ENCODE data around the gene CNOT6L.

The CNOT6L gene

DNA sequence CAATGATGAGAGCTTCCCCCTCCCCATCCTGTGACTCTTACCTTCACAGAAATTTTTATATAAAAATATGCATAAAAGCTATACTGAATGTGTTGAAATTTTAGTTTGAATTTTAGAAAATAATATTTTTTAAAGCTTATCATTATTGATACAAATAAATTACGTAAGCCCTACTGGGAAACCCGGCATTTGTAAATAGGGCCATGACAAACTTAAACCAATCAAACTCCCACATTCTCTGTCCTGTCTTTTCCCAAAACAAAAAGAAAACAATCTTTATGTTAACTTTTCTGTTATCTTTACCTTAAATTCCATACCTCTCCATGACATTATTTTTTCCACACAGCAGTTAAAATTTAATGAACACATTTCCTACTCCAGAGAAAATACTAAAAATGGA is 2.6 kb downstream of the CNOT6L start:
- no peak for DNase-seq (ENCODE audit: low spot score)
- in situ Hi-C loops (cut with MboI; ENCODE audit: low sequenced_read_pairs, unreplicated experiment): no loop called here
- TF ChIP-seq, protein P1, sequence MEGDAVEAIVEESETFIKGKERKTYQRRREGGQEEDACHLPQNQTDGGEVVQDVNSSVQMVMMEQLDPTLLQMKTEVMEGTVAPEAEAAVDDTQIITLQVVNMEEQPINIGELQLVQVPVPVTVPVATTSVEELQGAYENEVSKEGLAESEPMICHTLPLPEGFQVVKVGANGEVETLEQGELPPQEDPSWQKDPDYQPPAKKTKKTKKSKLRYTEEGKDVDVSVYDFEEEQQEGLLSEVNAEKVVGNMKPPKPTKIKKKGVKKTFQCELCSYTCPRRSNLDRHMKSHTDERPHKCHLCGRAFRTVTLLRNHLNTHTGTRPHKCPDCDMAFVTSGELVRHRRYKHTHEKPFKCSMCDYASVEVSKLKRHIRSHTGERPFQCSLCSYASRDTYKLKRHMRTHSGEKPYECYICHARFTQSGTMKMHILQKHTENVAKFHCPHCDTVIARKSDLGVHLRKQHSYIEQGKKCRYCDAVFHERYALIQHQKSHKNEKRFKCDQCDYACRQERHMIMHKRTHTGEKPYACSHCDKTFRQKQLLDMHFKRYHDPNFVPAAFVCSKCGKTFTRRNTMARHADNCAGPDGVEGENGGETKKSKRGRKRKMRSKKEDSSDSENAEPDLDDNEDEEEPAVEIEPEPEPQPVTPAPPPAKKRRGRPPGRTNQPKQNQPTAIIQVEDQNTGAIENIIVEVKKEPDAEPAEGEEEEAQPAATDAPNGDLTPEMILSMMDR (IDR thresholded peaks at IDR 0.05; ENCODE audit: borderline replicate concordance, control extremely low read depth, extremely low read depth, insufficient read depth, missing control alignments): no peak

DNA sequence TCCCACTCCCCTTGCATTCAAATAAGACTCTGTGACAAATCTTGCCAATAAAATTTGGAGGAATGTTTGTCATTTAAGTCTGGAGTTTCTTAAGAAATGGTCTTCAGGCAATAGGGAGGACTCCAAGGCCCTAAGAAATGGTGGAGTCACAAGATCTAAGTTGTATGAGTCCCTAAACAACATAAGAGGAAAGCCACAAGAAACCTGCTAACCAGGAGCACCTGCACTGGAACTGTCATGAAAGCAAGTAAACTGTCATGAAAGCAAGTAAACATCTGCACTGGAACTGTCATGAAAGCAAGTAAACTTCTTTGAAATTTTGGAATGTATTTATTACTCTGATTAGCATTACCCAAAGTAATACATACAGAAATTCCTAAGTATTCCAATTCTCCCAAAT is 3.5 kb downstream of the CNOT6L start:
- in situ Hi-C loops (cut with MboI; ENCODE audit: low sequenced_read_pairs, unreplicated experiment): no loop called here
- DNase-seq (ENCODE audit: low spot score): no peak
- TF ChIP-seq, protein P1 (IDR thresholded peaks at IDR 0.05; ENCODE audit: borderline replicate concordance, control extremely low read depth, extremely low read depth, insufficient read depth, missing control alignments): no peak

DNA sequence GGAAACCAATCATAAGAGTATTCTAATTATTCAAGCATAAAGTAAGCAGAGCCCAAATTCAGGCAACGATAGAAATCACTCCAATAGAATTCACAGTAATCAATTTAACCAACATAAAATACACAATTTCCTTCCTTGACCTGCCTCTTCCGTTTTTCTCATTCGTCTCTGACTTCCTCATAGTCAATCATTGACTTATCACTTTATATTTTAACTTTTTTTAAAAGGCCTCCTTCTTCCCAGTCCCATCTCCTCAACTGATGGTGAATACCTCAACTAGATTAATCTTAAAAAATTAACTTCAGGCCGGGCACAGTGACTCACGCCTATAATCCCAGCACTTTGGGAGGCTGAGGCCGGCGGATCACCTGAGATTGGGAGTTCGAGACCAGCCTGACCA is 13.3 kb downstream of the CNOT6L start:
- DNase-seq (ENCODE audit: low spot score): no peak
- in situ Hi-C loops (cut with MboI; ENCODE audit: low sequenced_read_pairs, unreplicated experiment): no loop called here
- TF ChIP-seq, protein P1 (IDR thresholded peaks at IDR 0.05; ENCODE audit: borderline replicate concordance, control extremely low read depth, extremely low read depth, insufficient read depth, missing control alignments): no peak

DNA sequence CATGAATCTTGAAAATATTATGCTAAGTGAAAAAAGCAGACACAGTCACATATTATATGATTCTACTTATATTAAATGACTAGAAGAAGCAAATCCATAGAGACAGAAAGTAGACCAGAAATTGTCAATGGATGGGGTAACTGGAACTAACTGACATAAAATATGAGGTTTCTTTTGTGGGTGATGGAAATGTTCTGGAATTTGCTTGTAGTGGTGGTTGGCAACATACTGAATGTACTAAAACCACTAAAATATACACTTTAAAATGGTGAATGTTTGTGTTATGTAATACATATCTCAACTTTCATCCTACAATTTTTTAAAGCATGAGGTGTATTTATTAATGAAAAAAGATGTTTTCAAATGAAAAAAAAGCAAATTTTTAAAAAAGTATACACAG is 14.7 kb downstream of the CNOT6L start:
- TF ChIP-seq, protein P1 (IDR thresholded peaks at IDR 0.05; ENCODE audit: borderline replicate concordance, control extremely low read depth, extremely low read depth, insufficient read depth, missing control alignments): no peak
- in situ Hi-C loops (cut with MboI; ENCODE audit: low sequenced_read_pairs, unreplicated experiment): no loop called here
- no peak for DNase-seq (ENCODE audit: low spot score)

DNA sequence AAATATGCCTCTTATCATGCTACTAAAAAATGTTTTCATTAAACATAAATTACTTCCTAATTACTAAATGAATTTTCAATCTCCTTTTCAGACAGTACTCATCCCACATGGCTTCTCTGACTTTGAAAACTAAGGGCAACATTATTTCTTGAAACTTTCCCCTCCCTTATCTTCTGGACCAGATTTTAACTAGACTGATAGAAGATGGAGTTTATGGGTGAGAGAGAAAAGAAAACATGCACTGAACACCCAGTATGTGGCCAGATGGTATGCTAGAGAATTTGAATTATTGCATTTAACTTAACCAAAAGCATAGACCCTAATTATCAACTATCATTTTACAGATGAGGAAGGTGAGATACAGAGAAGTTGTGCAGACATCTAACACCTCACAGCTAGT is 16.8 kb downstream of the CNOT6L start:
- no peak for DNase-seq (ENCODE audit: low spot score)
- TF ChIP-seq, protein P1 (IDR thresholded peaks at IDR 0.05; ENCODE audit: borderline replicate concordance, control extremely low read depth, extremely low read depth, insufficient read depth, missing control alignments): no peak
- in situ Hi-C loops (cut with MboI; ENCODE audit: low sequenced_read_pairs, unreplicated experiment): no loop called here

DNA sequence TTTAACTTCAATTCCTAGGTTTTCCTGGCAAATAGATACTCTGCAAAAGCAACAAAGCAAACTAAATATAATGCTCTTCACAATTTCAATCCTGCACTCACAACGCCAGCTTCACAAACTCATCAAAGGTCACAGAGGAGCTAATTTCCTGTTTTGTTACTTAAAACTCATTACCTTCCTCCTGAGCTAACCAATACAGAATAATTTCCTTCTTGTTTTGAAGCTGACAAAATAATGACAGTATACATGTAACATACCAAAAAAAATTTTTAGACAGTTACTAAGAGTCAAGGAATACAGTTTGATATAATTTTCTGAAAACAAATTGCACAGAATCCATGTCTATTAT is 17.9 kb downstream of the CNOT6L start:
- in situ Hi-C loops (cut with MboI; ENCODE audit: low sequenced_read_pairs, unreplicated experiment): no loop called here
- TF ChIP-seq, protein P1 (IDR thresholded peaks at IDR 0.05; ENCODE audit: borderline replicate concordance, control extremely low read depth, extremely low read depth, insufficient read depth, missing control alignments): no peak
- no peak for DNase-seq (ENCODE audit: low spot score)

All from GM13976 (cell line).